Neural cell (in vitro differentiated cells): ENCODE measurements around the gene IL17A.

ENCODE experiments used
- CTCF ChIP-seq: fragments of 450-650 bp; IDR thresholded peaks from 2 replicates; pipeline ENCODE4 v1.5.1; 2014; ENCODE audit warnings: antibody characterized with exemption, mild to moderate bottlenecking, moderate library complexity; ENCODE audit not compliant: poor library complexity, severe bottlenecking
- EP300 ChIP-seq: fragments of 450-650 bp; conservative IDR thresholded peaks from 2 replicates; pipeline ENCODE4 v1.6.1; 2014; ENCODE audit warnings: antibody characterized with exemption, mild to moderate bottlenecking, moderate library complexity; ENCODE audit not compliant: poor library complexity, severe bottlenecking
- TAF1 ChIP-seq: IDR thresholded peaks from 2 replicates; pipeline ENCODE4 v1.6.1; 2012; ENCODE audit warnings: low read depth

- TF ChIP-seq CTCF: no peak
- no peak for TF ChIP-seq EP300
- no peak for TF ChIP-seq TAF1
These were observed 31.8 kb upstream of the IL17A start for GRCh38 chr6:52154381-52154780.
